ENCODE results near the gene TTC33.

Gene TTC33

GRCh38 chr5:40770764-40771163, 15.0 kb upstream of the TTC33 start:
- no peak overlapping the region for H3K27ac ChIP-seq (ENCODE audit: poor library complexity, severe bottlenecking)
- no peaks in the 10 kb centered on the region for H3K9me3 ChIP-seq (ENCODE audit: severe bottlenecking)
- H3K36me3 ChIP-seq (ENCODE audit: low read depth): peaks cover 93% of the 10 kb centered on the region
- no peak overlapping the region for H3K4me3 ChIP-seq (ENCODE audit: severe bottlenecking)
- no peaks in the 10 kb centered on the region for H3K4me1 ChIP-seq (ENCODE audit: insufficient read depth, poor library complexity, severe bottlenecking)
- H3K27me3 ChIP-seq (ENCODE audit: insufficient read depth, poor library complexity, severe bottlenecking): no peaks in the 10 kb centered on the region
- no peak for TF ChIP-seq CTCF (IDR thresholded peaks at IDR 0.05; ENCODE audit: poor library complexity, severe bottlenecking)
- ATAC-seq (ENCODE audit: low read depth): no peak
- DNase-seq (ENCODE audit: low spot score): no peak

GRCh38 chr5:40762705-40763104, 6.9 kb upstream of the TTC33 start:
- H3K4me1 ChIP-seq (ENCODE audit: insufficient read depth, poor library complexity, severe bottlenecking): no peaks in the 10 kb centered on the region
- no peak overlapping the region for H3K27ac ChIP-seq (ENCODE audit: poor library complexity, severe bottlenecking)
- no peak for DNase-seq (ENCODE audit: low spot score)
- peaks cover 87% of the 10 kb centered on the region for H3K36me3 ChIP-seq (ENCODE audit: low read depth)
- no peaks in the 10 kb centered on the region for H3K27me3 ChIP-seq (ENCODE audit: insufficient read depth, poor library complexity, severe bottlenecking)
- no peak for ATAC-seq (ENCODE audit: low read depth)
- TF ChIP-seq CTCF (IDR thresholded peaks at IDR 0.05; ENCODE audit: poor library complexity, severe bottlenecking): no peak
- H3K4me3 ChIP-seq (ENCODE audit: severe bottlenecking): no peak overlapping the region
- no peaks in the 10 kb centered on the region for H3K9me3 ChIP-seq (ENCODE audit: severe bottlenecking)

GRCh38 chr5:40757400-40757799, 1.6 kb upstream of the TTC33 start:
- Histone ChIP-seq H3K27ac (ENCODE audit: poor library complexity, severe bottlenecking) (no peak overlapping the region), H3K9me3 (ENCODE audit: severe bottlenecking) (no peaks in the 10 kb centered on the region), H3K4me1 (ENCODE audit: insufficient read depth, poor library complexity, severe bottlenecking) (peaks cover 6% of the 10 kb centered on the region), H3K36me3 (ENCODE audit: low read depth) (peaks cover 34% of the 10 kb centered on the region), H3K4me3 (ENCODE audit: severe bottlenecking) (no peak overlapping the region), H3K27me3 (ENCODE audit: insufficient read depth, poor library complexity, severe bottlenecking) (no peaks in the 10 kb centered on the region)
- ATAC-seq (ENCODE audit: low read depth) (no peak), DNase-seq (ENCODE audit: low spot score) (no peak)
- TF ChIP-seq CTCF (IDR thresholded peaks at IDR 0.05; ENCODE audit: poor library complexity, severe bottlenecking): no peak

GRCh38 chr5:40755093-40755406, 711 bp downstream of the TTC33 start:
- peak; percentile 91 for TF ChIP-seq CTCF (IDR thresholded peaks at IDR 0.05; ENCODE audit: poor library complexity, severe bottlenecking)
- ATAC-seq (ENCODE audit: low read depth) (peak; percentile 81), DNase-seq (ENCODE audit: low spot score) (no peak)
- peaks cover 11% of the 10 kb centered on the region for H3K36me3 ChIP-seq (ENCODE audit: low read depth)
- H3K27me3 ChIP-seq (ENCODE audit: insufficient read depth, poor library complexity, severe bottlenecking): no peaks in the 10 kb centered on the region
- peak overlapping the region; percentile 64 for H3K27ac ChIP-seq (ENCODE audit: poor library complexity, severe bottlenecking)
- H3K4me3 ChIP-seq (ENCODE audit: severe bottlenecking): peak overlapping the region; percentile 66
- peaks cover 6% of the 10 kb centered on the region for H3K4me1 ChIP-seq (ENCODE audit: insufficient read depth, poor library complexity, severe bottlenecking)
- H3K9me3 ChIP-seq (ENCODE audit: severe bottlenecking): no peaks in the 10 kb centered on the region

GRCh38 chr5:40754381-40755092, 1.2 kb downstream of the TTC33 start:
- peak overlapping the region; percentile 64 for H3K27ac ChIP-seq (ENCODE audit: poor library complexity, severe bottlenecking)
- H3K4me1 ChIP-seq (ENCODE audit: insufficient read depth, poor library complexity, severe bottlenecking): peaks cover 6% of the 10 kb centered on the region
- H3K36me3 ChIP-seq (ENCODE audit: low read depth): peaks cover 6% of the 10 kb centered on the region
- peak overlapping the region; percentile 66 for H3K4me3 ChIP-seq (ENCODE audit: severe bottlenecking)
- ATAC-seq (ENCODE audit: low read depth) (no peak), DNase-seq (ENCODE audit: low spot score) (no peak)
- H3K9me3 ChIP-seq (ENCODE audit: severe bottlenecking): no peaks in the 10 kb centered on the region
- no peak for TF ChIP-seq CTCF (IDR thresholded peaks at IDR 0.05; ENCODE audit: poor library complexity, severe bottlenecking)
- no peaks in the 10 kb centered on the region for H3K27me3 ChIP-seq (ENCODE audit: insufficient read depth, poor library complexity, severe bottlenecking)

Measured in RWPE2 (cell line).